ENCODE results near the gene ZNF33B. TPM values are rescaled to one million over a fixed set of nuclear protein-coding genes. Genes with fewer than 3 reads are reported as not detected.

ZNF33B gene
- total RNA-seq, 4 donors from 2014 or later, result 14.3 to 63.3 (median 28.7) TPM

- 52% methylated on average over 3 of the region's 3 CpGs for WGBS
- DNase-seq (ENCODE audit: low spot score in 2 of 2), result no peak
- H3K27me3 ChIP-seq, result no peaks in the 10 kb centered on the region
- H3K4me1 ChIP-seq, result peaks cover 31% of the 10 kb centered on the region
- H3K4me3 ChIP-seq, result peak overlapping the region; percentile 90
- no peaks in the 10 kb centered on the region for H3K9me3 ChIP-seq
- H3K36me3 ChIP-seq, result peaks cover 7% of the 10 kb centered on the region
- TF ChIP-seq POLR2A (IDR thresholded peaks at IDR 0.05) (no peak), EP300 (IDR thresholded peaks at IDR 0.05) (no peak), POLR2AphosphoS5 (IDR thresholded peaks at IDR 0.05) (no peak), CTCF (IDR thresholded peaks at IDR 0.05) (no peak)
- peak overlapping the region; percentile 99 for H3K27ac ChIP-seq
Measured at GRCh38 chr10:42637142-42637541, 1.2 kb downstream of the ZNF33B start.

GRCh38 chr10:42635098-42635497 is 3.3 kb downstream of the ZNF33B start:
- Histone ChIP-seq H3K4me1 (peaks cover 20% of the 10 kb centered on the region), H3K27ac (no peak overlapping the region), H3K4me3 (no peak overlapping the region), H3K9me3 (no peaks in the 10 kb centered on the region), H3K36me3 (peaks cover 27% of the 10 kb centered on the region), H3K27me3 (no peaks in the 10 kb centered on the region)
- no peak for DNase-seq (ENCODE audit: low spot score in 2 of 2)
- no peak for TF ChIP-seq POLR2AphosphoS5 (IDR thresholded peaks at IDR 0.05)
- TF ChIP-seq CTCF (IDR thresholded peaks at IDR 0.05), result no peak
- no peak for TF ChIP-seq POLR2A (IDR thresholded peaks at IDR 0.05)
- no peak for TF ChIP-seq EP300 (IDR thresholded peaks at IDR 0.05)
- WGBS, result 87% methylated on average over 4 of the region's 4 CpGs

GRCh38 chr10:42632564-42632963 is 5.8 kb downstream of the ZNF33B start:
- H3K36me3 ChIP-seq, result peaks cover 40% of the 10 kb centered on the region
- DNase-seq (ENCODE audit: low spot score in 2 of 2), result no peak
- no peak overlapping the region for H3K27ac ChIP-seq
- peaks cover 5% of the 10 kb centered on the region for H3K4me1 ChIP-seq
- H3K9me3 ChIP-seq, result no peaks in the 10 kb centered on the region
- no peak overlapping the region for H3K4me3 ChIP-seq
- WGBS, result 87% methylated on average over 3 of the region's 3 CpGs
- TF ChIP-seq POLR2AphosphoS5 (IDR thresholded peaks at IDR 0.05) (no peak), POLR2A (IDR thresholded peaks at IDR 0.05) (no peak), EP300 (IDR thresholded peaks at IDR 0.05) (no peak), CTCF (IDR thresholded peaks at IDR 0.05) (no peak)
- H3K27me3 ChIP-seq, result no peaks in the 10 kb centered on the region

GRCh38 chr10:42630537-42631134 is 7.7 kb downstream of the ZNF33B start:
- Histone ChIP-seq H3K9me3 (no peaks in the 10 kb centered on the region), H3K4me1 (no peaks in the 10 kb centered on the region), H3K4me3 (no peak overlapping the region), H3K36me3 (peaks cover 48% of the 10 kb centered on the region), H3K27me3 (no peaks in the 10 kb centered on the region), H3K27ac (no peak overlapping the region)
- WGBS, result 94% methylated on average over 1 of the region's 1 CpG
- TF ChIP-seq CTCF (IDR thresholded peaks at IDR 0.05), result no peak
- no peak for TF ChIP-seq POLR2AphosphoS5 (IDR thresholded peaks at IDR 0.05)
- no peak for TF ChIP-seq EP300 (IDR thresholded peaks at IDR 0.05)
- no peak for TF ChIP-seq POLR2A (IDR thresholded peaks at IDR 0.05)
- DNase-seq (ENCODE audit: low spot score in 2 of 2), result no peak

GRCh38 chr10:42623929-42624328 is 14.4 kb downstream of the ZNF33B start:
- no peak for TF ChIP-seq EP300 (IDR thresholded peaks at IDR 0.05)
- no peak for TF ChIP-seq POLR2AphosphoS5 (IDR thresholded peaks at IDR 0.05)
- no peak for TF ChIP-seq POLR2A (IDR thresholded peaks at IDR 0.05)
- TF ChIP-seq CTCF (IDR thresholded peaks at IDR 0.05), result no peak
- no peaks in the 10 kb centered on the region for H3K9me3 ChIP-seq
- H3K27ac ChIP-seq, result no peak overlapping the region
- no peak for DNase-seq (ENCODE audit: low spot score in 2 of 2)
- no peak overlapping the region for H3K4me3 ChIP-seq
- 83% methylated on average over 4 of the region's 4 CpGs for WGBS
- no peaks in the 10 kb centered on the region for H3K4me1 ChIP-seq
- H3K36me3 ChIP-seq, result peaks cover 40% of the 10 kb centered on the region
- no peaks in the 10 kb centered on the region for H3K27me3 ChIP-seq

Data from suprapubic skin (tissue), 4 donors.